ENCODE data around the gene MBP. TPM values are rescaled to one million over a fixed set of nuclear protein-coding genes. Genes with fewer than 3 reads are reported as not detected.
"Not testable (repeated sequence)": the region's sequence is repeated elsewhere in the genome, so short reads cannot be mapped to it uniquely, and the experiment has no call there.

MBP gene
- total and polyA plus RNA-seq, 2 of the 13 experiments (the other 11 are each of a cell fraction or from before 2014, with no cell fraction given) = 5.0 to 8.5 TPM

DNA sequence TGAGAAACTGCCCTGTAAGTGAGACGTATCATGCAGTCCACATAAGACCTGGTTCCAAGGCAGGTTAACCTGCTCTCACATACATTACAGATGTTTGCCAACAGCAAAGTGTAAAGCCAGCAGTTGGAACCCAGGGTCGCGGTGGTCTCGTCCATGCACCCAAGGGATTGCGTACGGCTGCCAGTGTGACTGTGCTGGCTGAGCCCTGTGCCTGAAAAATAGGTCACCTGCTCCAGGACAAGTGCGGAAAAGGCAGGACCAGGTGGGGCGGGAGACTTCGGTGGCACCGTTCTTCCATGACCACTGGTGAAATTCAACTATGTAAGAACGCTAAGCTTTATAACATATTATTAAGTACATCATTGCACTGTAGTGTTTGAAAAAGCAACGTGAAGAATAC lies 110.5 kb downstream of the MBP start:
- BruUV-seq (replicated peaks) = no TSS peak
- Histone ChIP-seq H4K20me1 (ENCODE audit: insufficient read depth, low read length) (no peaks in the 10 kb centered on the region), H3K79me2 (ENCODE audit: insufficient read depth, low read length) (no peaks in the 10 kb centered on the region), H2AFZ (ENCODE audit: low read length) (no peak overlapping the region), H3K9ac (ENCODE audit: insufficient read depth, low read depth, low read length) (no peak overlapping the region), H3K27me3 (ENCODE audit: control insufficient read depth in 1 of 2, insufficient read depth in 2 of 2, low read length in 2 of 2) (no peaks in the 10 kb centered on the region), H3K36me3 (replicated peaks in 1 of 2; ENCODE audit: control insufficient read depth in 1 of 2, insufficient read depth in 2 of 2, low read length in 2 of 2) (no peaks in the 10 kb centered on the region), H3K9me3 (ENCODE audit: low read length) (no peaks in the 10 kb centered on the region), H3K4me2 (ENCODE audit: low read depth, low read length) (no peak overlapping the region), H3K4me1 (ENCODE audit: insufficient read depth, low read length) (no peaks in the 10 kb centered on the region), H3K4me3 (replicated peaks in 1 of 3; ENCODE audit: insufficient read depth in 1 of 3, low read depth in 2 of 3, low read length in 3 of 3) (no peak overlapping the region), H3K27ac (ENCODE audit: extremely low read length, insufficient read depth, low read length) (no peak overlapping the region)
- CTCF ChIA-PET (ENCODE audit: low intra/inter-chr PET ratio, low total read pairs) = no interaction called here
- WGBS (ENCODE audit: low lambda C conversion rate) = 93% methylated on average over 12 of the region's 12 CpGs
- FAIRE-seq (no peak), ATAC-seq (no peak), DNase-seq (ENCODE audit: low spot score) (no peak)
- intact Hi-C loops (cut with micrococcal nuclease; ENCODE audit: unreplicated experiment) = no loop called here
- in situ Hi-C loops (cut with HindIII; ENCODE audit: extremely low pct_ligation_motif_present, low pct_unique_long_range_greater_than_20kb) = no loop called here
- no peak for TF ChIP-seq ZNF430 (CRISPR knock-in tag; IDR thresholded peaks at IDR 0.05)
- TF ChIP-seq CCDC6 (CRISPR knock-in tag; IDR thresholded peaks at IDR 0.05) = no peak
- POLR2A ChIA-PET = no interaction called here

- BruUV-seq (replicated peaks); H3K4me3 ChIP-seq (replicated peaks in 1 of 3; ENCODE audit: insufficient read depth in 1 of 3, low read depth in 2 of 3, low read length in 3 of 3); H3K27me3 ChIP-seq (ENCODE audit: control insufficient read depth in 1 of 2, insufficient read depth in 2 of 2, low read length in 2 of 2); H4K20me1 ChIP-seq (ENCODE audit: insufficient read depth, low read length); H3K36me3 ChIP-seq (replicated peaks in 1 of 2; ENCODE audit: control insufficient read depth in 1 of 2, insufficient read depth in 2 of 2, low read length in 2 of 2); DNase-seq (ENCODE audit: low spot score); H2AFZ ChIP-seq (ENCODE audit: low read length); H3K4me1 ChIP-seq (ENCODE audit: insufficient read depth, low read length); H3K27ac ChIP-seq (ENCODE audit: extremely low read length, insufficient read depth, low read length); H3K9me3 ChIP-seq (ENCODE audit: low read length); in situ Hi-C loops (cut with HindIII; ENCODE audit: extremely low pct_ligation_motif_present, low pct_unique_long_range_greater_than_20kb); POLR2A ChIA-PET; H3K79me2 ChIP-seq (ENCODE audit: insufficient read depth, low read length); ATAC-seq; CTCF ChIA-PET (ENCODE audit: low intra/inter-chr PET ratio, low total read pairs); intact Hi-C loops (cut with micrococcal nuclease; ENCODE audit: unreplicated experiment); H3K9ac ChIP-seq (ENCODE audit: insufficient read depth, low read depth, low read length); FAIRE-seq; H3K4me2 ChIP-seq (ENCODE audit: low read depth, low read length): not testable (repeated sequence)
- WGBS (ENCODE audit: low lambda C conversion rate) = 91% methylated on average over 14 of the region's 14 CpGs
Observed at GRCh38 chr18:77021478-77021877, 111.1 kb downstream of the MBP start.

DNA sequence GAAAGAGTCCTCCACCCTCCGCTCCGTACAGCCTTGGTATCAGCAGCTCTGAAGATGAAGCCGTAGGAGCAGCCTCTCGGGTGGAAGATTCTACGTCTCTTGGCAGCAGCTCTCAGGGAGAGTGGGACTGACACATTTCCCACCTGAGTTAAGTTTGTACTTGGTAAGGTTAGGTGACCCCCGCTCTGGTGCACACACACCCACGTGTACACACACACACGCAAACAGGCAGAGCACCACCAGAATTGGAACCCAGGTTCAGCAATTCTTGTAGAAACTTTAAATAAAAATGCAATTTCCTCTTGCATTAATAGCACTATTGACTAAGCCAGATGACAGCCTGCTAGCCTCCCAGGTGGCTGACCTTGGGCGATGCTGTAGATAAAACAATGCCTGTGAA lies 111.5 kb downstream of the MBP start:
- no peak overlapping the region for H2AFZ ChIP-seq (ENCODE audit: low read length)
- intact Hi-C loops (cut with micrococcal nuclease; ENCODE audit: unreplicated experiment) (no loop called here), in situ Hi-C loops (cut with HindIII; ENCODE audit: extremely low pct_ligation_motif_present, low pct_unique_long_range_greater_than_20kb) (no loop called here)
- no peak overlapping the region for H3K9ac ChIP-seq (ENCODE audit: insufficient read depth, low read depth, low read length)
- ATAC-seq (no peak), DNase-seq (ENCODE audit: low spot score) (no peak), FAIRE-seq (no peak)
- no TSS peak for BruUV-seq (replicated peaks)
- no peak overlapping the region for H3K4me2 ChIP-seq (ENCODE audit: low read depth, low read length)
- H3K36me3 ChIP-seq (replicated peaks in 1 of 2; ENCODE audit: control insufficient read depth in 1 of 2, insufficient read depth in 2 of 2, low read length in 2 of 2) = no peaks in the 10 kb centered on the region; a peak in 2 of 5 replicates
- H3K4me3 ChIP-seq (replicated peaks in 1 of 3; ENCODE audit: insufficient read depth in 1 of 3, low read depth in 2 of 3, low read length in 3 of 3) = no peak overlapping the region
- ChIA-PET CTCF (ENCODE audit: low intra/inter-chr PET ratio, low total read pairs) (no interaction called here), POLR2A (no interaction called here)
- no peaks in the 10 kb centered on the region for H3K4me1 ChIP-seq (ENCODE audit: insufficient read depth, low read length)
- H3K27ac ChIP-seq (ENCODE audit: extremely low read length, insufficient read depth, low read length) = no peak overlapping the region
- no peaks in the 10 kb centered on the region for H3K9me3 ChIP-seq (ENCODE audit: low read length)
- 99% methylated on average over 9 of the region's 9 CpGs for WGBS (ENCODE audit: low lambda C conversion rate)
- H4K20me1 ChIP-seq (ENCODE audit: insufficient read depth, low read length) = no peaks in the 10 kb centered on the region
- H3K27me3 ChIP-seq (ENCODE audit: control insufficient read depth in 1 of 2, insufficient read depth in 2 of 2, low read length in 2 of 2) = no peaks in the 10 kb centered on the region
- H3K79me2 ChIP-seq (ENCODE audit: insufficient read depth, low read length) = no peaks in the 10 kb centered on the region
- TF ChIP-seq ZNF746 (CRISPR knock-in tag; IDR thresholded peaks at IDR 0.05) (no peak), ZNF749 (CRISPR knock-in tag; IDR thresholded peaks at IDR 0.05; ENCODE audit: borderline replicate concordance) (no peak), SP1 (IDR thresholded peaks at IDR 0.05) (no peak), SP1 (CRISPR knock-in tag; IDR thresholded peaks at IDR 0.05) (no peak), GLMP (CRISPR knock-in tag; IDR thresholded peaks at IDR 0.05; ENCODE audit: borderline replicate concordance) (no peak), MEIS2 (CRISPR knock-in tag; IDR thresholded peaks at IDR 0.05) (no peak), DPF2 (CRISPR knock-in tag; IDR thresholded peaks at IDR 0.05; ENCODE audit: borderline replicate concordance, low read depth) (no peak), ZFP90 (CRISPR knock-in tag; IDR thresholded peaks at IDR 0.05; ENCODE audit: borderline replicate concordance) (no peak)
- TF ChIP-seq, protein P1, sequence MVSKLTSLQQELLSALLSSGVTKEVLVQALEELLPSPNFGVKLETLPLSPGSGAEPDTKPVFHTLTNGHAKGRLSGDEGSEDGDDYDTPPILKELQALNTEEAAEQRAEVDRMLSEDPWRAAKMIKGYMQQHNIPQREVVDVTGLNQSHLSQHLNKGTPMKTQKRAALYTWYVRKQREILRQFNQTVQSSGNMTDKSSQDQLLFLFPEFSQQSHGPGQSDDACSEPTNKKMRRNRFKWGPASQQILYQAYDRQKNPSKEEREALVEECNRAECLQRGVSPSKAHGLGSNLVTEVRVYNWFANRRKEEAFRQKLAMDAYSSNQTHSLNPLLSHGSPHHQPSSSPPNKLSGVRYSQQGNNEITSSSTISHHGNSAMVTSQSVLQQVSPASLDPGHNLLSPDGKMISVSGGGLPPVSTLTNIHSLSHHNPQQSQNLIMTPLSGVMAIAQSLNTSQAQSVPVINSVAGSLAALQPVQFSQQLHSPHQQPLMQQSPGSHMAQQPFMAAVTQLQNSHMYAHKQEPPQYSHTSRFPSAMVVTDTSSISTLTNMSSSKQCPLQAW (CRISPR knock-in tag; IDR thresholded peaks at IDR 0.05) = no peak

Measured in HepG2 (cell line).